ENCODE measurements around the gene HDAC8. TPM values are rescaled to one million over a fixed set of nuclear protein-coding genes. Genes with fewer than 3 reads are reported as not detected.

The HDAC8 gene
- total RNA-seq, 4 donors from 2014 or later: 19.2 to 23.3 (median 22.0) TPM

GRCh38 chrX:72536542-72536941, 36.1 kb downstream of the HDAC8 start:
- intact Hi-C loops (cut with DNase I): no loop called here
- Histone ChIP-seq H3K36me3 (no peaks in the 10 kb centered on the region), H3K27ac (replicated peaks in 1 of 4) (peak overlapping the region in 3 of 4 donors; percentile 37 to 64 (median 42)), H3K27me3 (no peaks in the 10 kb centered on the region), H3K4me3 (no peak overlapping the region), H3K4me1 (peaks cover 0 to 20% (median 12%) of the 10 kb centered on the region in 4 donors), H3K9me3 (no peaks in the 10 kb centered on the region)
- TF ChIP-seq POLR2AphosphoS5 (IDR thresholded peaks at IDR 0.05) (peak in 1 of 2 donors; percentile 6), POLR2A (IDR thresholded peaks at IDR 0.05; ENCODE audit: low read depth) (no peak)
- DNase-seq (ENCODE audit: extremely low spot score): no peak
- 63% methylated on average over 1 of the region's 1 CpG for WGBS

- no peak overlapping the region for H3K4me3 ChIP-seq
- no peak overlapping the region for H3K27ac ChIP-seq (replicated peaks in 1 of 4)
- TF ChIP-seq EP300 (IDR thresholded peaks at IDR 0.05) (no peak), POLR2AphosphoS5 (IDR thresholded peaks at IDR 0.05) (no peak), CTCF (IDR thresholded peaks at IDR 0.05) (no peak), POLR2A (IDR thresholded peaks at IDR 0.05; ENCODE audit: low read depth) (no peak)
- H3K27me3 ChIP-seq: no peaks in the 10 kb centered on the region
- no peaks in the 10 kb centered on the region for H3K36me3 ChIP-seq
- peaks cover 0 to 13% (median 4%) of the 10 kb centered on the region in 4 donors for H3K4me1 ChIP-seq
- intact Hi-C loops (cut with DNase I): no loop called here
- no peak for DNase-seq (ENCODE audit: extremely low spot score)
- no peaks in the 10 kb centered on the region for H3K9me3 ChIP-seq
- 87% methylated on average over 3 of the region's 3 CpGs for WGBS
These were observed 40.3 kb downstream of the HDAC8 start for GRCh38 chrX:72532366-72532765.

- no peak overlapping the region for H3K27ac ChIP-seq (replicated peaks in 1 of 4)
- H3K27me3 ChIP-seq: no peaks in the 10 kb centered on the region
- H3K36me3 ChIP-seq: no peaks in the 10 kb centered on the region
- DNase-seq (ENCODE audit: extremely low spot score): no peak
- H3K4me3 ChIP-seq: no peak overlapping the region
- WGBS: 69% methylated on average over 6 of the region's 6 CpGs
- H3K4me1 ChIP-seq: peaks cover 0 to 3% (median 0%) of the 10 kb centered on the region in 4 donors
- TF ChIP-seq POLR2AphosphoS5 (IDR thresholded peaks at IDR 0.05) (no peak), CTCF (IDR thresholded peaks at IDR 0.05) (no peak), POLR2A (IDR thresholded peaks at IDR 0.05; ENCODE audit: low read depth) (no peak), EP300 (IDR thresholded peaks at IDR 0.05) (no peak)
- intact Hi-C loops (cut with DNase I): no loop called here
- no peaks in the 10 kb centered on the region for H3K9me3 ChIP-seq
These were observed 45.8 kb downstream of the HDAC8 start for GRCh38 chrX:72526534-72527508.

GRCh38 chrX:72498782-72499181, 73.9 kb downstream of the HDAC8 start:
- Histone ChIP-seq H3K4me1 (no peaks in the 10 kb centered on the region), H3K27me3 (no peaks in the 10 kb centered on the region), H3K4me3 (no peak overlapping the region), H3K27ac (replicated peaks in 1 of 4) (no peak overlapping the region), H3K9me3 (peaks cover 0 to 7% (median 0%) of the 10 kb centered on the region in 4 donors), H3K36me3 (no peaks in the 10 kb centered on the region)
- no peak for DNase-seq (ENCODE audit: extremely low spot score)
- intact Hi-C loops (cut with DNase I): no loop called here
- no peak for TF ChIP-seq POLR2AphosphoS5 (IDR thresholded peaks at IDR 0.05)
- no peak for TF ChIP-seq EP300 (IDR thresholded peaks at IDR 0.05)

GRCh38 chrX:72495046-72495445, 77.6 kb downstream of the HDAC8 start:
- H3K4me3 ChIP-seq: no peak overlapping the region

More at GRCh38 chrX:72495046-72495445, 77.6 kb downstream of the HDAC8 start:
- H3K4me1 ChIP-seq: no peaks in the 10 kb centered on the region
- no peaks in the 10 kb centered on the region for H3K9me3 ChIP-seq
- no peak for TF ChIP-seq POLR2AphosphoS5 (IDR thresholded peaks at IDR 0.05)
- TF ChIP-seq EP300 (IDR thresholded peaks at IDR 0.05): no peak
- no peak for TF ChIP-seq POLR2A (IDR thresholded peaks at IDR 0.05; ENCODE audit: low read depth)
- TF ChIP-seq CTCF (IDR thresholded peaks at IDR 0.05): no peak
- DNase-seq (ENCODE audit: extremely low spot score): no peak
- 67% methylated on average over 6 of the region's 6 CpGs for WGBS
- H3K27ac ChIP-seq (replicated peaks in 1 of 4): no peak overlapping the region
- H3K36me3 ChIP-seq: no peaks in the 10 kb centered on the region
- no peaks in the 10 kb centered on the region for H3K27me3 ChIP-seq
- intact Hi-C loops (cut with DNase I): no loop called here
